Peyer's patch (tissue), 4 donors: Measurements from ENCODE around the gene ZNF148.

Source experiments
- POLR2A ChIP-seq, 2 donors: fragments of 450-650 bp; IDR thresholded peaks; one replicate each; pipeline ENCODE4 v1.5.1; 2017; ENCODE audit warnings: antibody characterized with exemption in 2 of 2, mild to moderate bottlenecking in 2 of 2, moderate library complexity in 2 of 2
- TF ChIP-seq, protein P1 (sequence below), 6 experiments: fragments of 450-650 bp in 4 of 6; fragments of 200-600 bp in 2 of 6; sonication (generic) in 1 of 6; IDR thresholded peaks; one replicate each; pipeline ENCODE4 v1.5.1; 2017 to 2019; ENCODE audit warnings: antibody characterized with exemption in 6 of 6, mild to moderate bottlenecking in 3 of 6, moderate library complexity in 1 of 6

GRCh38 chr3:125246237-125246636, 128.9 kb downstream of the ZNF148 start:
- TF ChIP-seq POLR2A (IDR thresholded peaks at IDR 0.05), result no peak
- TF ChIP-seq, protein P1, sequence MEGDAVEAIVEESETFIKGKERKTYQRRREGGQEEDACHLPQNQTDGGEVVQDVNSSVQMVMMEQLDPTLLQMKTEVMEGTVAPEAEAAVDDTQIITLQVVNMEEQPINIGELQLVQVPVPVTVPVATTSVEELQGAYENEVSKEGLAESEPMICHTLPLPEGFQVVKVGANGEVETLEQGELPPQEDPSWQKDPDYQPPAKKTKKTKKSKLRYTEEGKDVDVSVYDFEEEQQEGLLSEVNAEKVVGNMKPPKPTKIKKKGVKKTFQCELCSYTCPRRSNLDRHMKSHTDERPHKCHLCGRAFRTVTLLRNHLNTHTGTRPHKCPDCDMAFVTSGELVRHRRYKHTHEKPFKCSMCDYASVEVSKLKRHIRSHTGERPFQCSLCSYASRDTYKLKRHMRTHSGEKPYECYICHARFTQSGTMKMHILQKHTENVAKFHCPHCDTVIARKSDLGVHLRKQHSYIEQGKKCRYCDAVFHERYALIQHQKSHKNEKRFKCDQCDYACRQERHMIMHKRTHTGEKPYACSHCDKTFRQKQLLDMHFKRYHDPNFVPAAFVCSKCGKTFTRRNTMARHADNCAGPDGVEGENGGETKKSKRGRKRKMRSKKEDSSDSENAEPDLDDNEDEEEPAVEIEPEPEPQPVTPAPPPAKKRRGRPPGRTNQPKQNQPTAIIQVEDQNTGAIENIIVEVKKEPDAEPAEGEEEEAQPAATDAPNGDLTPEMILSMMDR (IDR thresholded peaks at IDR 0.05), result no peak
